Stimulated activated CD8-positive, alpha-beta memory T cell treated with anti-CD3 and anti-CD28 coated beads, Interleukin-7, amount 100 ng/mL, for 1 hour (primary cell): ENCODE results near the gene FDX2.
"Not testable (repeated sequence)": the region's sequence is repeated elsewhere in the genome, so short reads cannot be mapped to it uniquely, and the experiment has no call there.

Source experiments
- DNase-seq, 2 donors: peaks; one replicate each; pipeline ENCODE4 v3.0.0-alpha.2; 2020; ENCODE audit warnings: low read depth in 2 of 2

The FDX2 gene

DNA sequence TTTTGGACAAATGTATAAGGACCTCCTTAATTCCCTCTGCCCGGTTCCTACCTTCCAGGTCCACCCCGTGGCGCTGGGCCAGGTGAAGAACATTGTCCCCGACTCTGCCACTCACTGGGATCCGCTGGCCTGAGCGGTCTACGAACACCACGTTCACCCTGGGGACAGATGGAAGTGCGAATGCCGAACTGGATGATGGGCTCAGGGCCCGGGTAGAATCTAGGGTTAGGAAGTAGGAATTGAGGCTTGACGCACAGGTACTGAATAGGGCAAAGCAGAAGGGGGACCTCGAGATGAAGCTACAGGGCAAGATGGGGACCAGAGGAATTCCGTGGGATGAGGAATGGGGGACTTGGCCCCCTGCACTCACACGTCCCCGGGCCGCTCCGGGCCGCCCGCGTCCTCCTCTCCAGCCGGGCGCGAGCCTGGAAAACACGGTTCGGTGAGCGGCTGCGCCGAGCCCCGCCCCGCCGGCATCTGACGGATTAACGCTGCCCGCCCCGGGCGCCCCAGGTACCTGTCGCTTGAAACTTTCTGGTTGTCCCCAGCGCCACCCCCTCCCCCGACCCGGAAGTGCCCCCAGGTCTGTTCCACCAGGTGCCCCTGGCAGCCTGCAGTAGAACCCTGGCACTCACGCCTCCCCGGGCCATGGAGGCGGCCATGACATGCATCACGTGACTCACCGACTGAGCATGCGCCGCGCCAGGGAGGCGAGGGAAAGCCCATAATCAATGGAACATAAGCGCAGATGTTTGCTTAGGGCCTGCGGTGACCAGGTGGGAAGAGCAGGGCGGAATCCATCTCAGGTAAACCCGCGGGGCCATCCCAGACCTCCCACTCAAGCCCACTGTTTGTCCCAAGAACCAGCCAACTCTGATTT is at the start of gene FDX2:
Gene FDX2, minus strand, starts transcription at position 681 of the 880 bp plus-strand sequence. Its CDS starts 19 bp downstream, at position 662.
- peak; percentile 76 to 89 for DNase-seq

DNA sequence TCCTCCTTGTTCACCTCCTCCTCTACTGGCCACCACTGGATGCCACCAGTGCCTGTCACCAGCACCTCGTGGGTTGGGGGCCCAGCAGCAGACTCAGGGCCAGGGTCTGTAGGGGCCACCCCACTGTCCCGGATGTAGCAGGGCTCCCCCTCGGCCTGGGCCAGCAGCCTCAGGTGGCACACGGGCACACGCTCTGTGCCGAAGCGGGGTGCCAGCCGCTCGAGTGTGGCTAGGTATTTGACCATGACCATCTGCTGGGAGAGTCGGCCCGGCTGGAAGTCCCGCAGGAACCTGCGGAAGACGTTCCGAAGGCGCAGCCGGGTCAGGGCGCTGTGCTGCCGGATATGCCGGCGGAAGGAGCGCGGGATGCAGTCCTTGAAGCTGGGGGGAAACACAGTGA is 49.7 kb upstream of the FDX2 start:
- DNase-seq, result no peak

DNA sequence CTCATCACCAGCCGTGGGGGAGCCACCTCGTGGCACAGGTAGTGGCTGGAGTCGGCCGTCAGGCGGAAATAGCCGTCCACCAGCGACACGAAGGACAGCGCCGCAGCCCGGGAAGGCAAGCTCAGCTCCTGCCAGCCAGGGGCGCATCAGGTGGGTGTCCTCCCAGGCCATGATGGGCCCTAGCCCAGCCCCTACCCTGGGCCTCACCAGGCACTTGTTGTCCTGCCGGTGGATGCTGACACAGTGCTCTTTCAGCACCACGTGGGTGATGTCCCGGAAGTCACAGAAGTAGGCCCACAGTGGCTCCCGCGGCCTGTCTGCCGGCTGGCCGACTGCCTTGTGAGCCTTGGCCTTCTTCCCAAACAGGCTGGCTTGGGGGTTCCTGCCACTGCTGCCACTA is 48.8 kb upstream of the FDX2 start:
- DNase-seq, result no peak

DNA sequence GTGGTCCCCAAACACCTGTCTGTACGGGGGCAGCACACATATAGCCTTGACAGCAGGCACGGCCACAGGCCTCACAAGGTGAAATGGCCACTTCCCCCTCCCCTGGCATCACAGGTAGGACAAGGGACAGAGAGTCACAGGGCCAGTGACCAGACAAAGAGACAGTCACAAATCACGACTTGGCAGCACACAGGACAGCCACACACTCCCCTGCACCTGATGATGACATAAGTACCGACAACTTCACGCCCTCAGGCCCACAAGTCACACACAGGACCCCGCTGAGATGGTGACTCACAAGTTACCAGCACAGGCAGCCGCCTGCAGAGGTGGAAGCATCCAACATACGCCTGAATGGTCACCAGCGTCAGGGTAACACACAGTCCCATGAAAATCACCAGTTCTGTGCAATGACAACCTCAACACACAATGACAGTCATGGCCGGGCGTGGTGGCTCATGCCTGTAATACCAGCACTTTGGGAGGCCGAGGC is 48.0 kb upstream of the FDX2 start:
- no peak for DNase-seq

DNA sequence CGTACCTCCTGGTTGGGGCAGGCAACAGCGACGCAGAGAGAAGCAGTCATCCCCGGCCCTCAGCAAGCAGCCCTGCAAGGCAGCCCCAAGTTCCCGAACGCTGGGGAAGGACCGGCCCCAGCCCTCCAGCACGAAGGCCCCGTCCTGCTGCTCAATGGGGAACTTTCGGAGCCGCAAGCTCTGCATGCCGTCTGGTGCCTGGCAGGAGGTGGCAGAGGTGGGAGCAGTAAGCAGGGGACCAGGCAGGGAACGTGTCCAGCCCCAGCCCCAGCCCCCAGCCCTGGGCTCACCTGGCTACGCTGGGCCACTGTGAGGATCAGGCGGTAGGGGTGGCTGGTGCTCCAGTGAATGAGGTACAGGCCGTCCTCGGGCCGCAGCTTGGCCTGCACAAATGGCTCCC is 46.4 kb upstream of the FDX2 start:
- no peak for DNase-seq

DNA sequence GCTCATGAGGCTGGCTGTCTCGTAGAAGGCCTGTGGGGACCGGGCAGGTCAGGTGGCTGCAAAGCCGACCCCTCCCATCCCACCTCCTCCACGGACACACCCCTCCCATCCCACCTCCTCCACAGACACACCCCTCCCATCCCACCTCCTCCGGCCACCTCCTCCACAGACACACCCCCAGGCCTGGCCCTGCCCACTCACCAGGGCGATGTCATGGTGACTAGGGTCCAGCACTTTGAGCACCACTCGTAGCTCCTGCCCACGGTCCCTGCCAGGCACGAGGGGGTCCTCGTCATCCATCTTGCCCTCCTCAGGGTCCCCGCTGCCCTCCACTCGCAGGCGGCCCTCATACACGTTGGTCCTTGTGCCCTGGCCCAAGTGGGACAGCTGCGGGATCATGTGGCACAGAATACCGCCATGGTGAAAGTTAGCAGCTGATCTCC is 45.8 kb upstream of the FDX2 start:
- DNase-seq, result no peak

DNA sequence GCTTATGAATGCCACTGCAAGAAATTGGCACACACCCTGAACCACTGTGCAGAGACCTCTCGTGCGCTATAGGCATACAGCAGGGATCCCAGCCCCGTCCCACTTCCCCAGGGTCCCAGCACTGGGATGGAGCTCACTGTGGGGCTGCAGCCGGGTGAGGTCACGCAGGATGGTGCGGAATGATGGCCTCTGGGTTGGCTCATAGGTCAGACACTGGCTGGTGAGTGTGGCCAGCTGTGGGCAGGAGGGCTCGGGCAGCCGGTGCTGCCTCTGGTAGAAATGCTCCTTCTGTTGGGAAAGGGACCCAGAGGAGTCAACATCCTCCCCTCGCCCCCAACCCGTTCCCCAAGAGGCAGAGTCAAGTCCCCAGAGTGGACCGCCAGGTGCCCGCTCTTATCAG is 40.6 kb upstream of the FDX2 start:
- DNase-seq, result no peak

DNA sequence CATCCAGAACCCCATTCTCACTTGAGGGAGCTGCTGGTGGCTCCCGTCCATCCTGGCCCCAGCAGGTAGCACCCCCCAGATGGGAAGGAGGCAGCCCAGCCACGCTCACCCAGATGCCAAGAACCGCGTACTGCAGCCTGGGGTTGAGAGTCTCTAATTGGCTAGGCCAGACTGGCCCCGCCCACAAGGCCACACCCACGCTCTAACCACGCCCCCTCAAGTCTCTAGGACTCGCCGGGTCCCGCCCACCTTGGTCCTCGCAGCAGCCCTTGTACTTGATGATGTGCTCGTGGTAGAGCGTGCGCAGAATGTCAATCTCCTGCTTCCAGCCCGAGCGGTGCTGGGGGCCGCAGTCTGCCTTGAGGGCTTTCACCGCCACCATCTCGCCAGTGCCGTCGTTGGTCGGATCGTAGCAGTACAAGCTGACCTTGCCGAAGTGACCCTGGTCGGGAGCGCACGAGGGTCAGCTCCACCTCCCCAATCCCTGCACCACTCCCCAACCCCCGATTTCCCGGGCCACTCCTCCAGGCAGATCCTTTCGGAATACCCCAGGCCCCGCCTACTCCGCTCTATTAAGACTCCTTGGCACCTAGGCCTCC is 38.1 kb upstream of the FDX2 start:
- no peak for DNase-seq

DNA sequence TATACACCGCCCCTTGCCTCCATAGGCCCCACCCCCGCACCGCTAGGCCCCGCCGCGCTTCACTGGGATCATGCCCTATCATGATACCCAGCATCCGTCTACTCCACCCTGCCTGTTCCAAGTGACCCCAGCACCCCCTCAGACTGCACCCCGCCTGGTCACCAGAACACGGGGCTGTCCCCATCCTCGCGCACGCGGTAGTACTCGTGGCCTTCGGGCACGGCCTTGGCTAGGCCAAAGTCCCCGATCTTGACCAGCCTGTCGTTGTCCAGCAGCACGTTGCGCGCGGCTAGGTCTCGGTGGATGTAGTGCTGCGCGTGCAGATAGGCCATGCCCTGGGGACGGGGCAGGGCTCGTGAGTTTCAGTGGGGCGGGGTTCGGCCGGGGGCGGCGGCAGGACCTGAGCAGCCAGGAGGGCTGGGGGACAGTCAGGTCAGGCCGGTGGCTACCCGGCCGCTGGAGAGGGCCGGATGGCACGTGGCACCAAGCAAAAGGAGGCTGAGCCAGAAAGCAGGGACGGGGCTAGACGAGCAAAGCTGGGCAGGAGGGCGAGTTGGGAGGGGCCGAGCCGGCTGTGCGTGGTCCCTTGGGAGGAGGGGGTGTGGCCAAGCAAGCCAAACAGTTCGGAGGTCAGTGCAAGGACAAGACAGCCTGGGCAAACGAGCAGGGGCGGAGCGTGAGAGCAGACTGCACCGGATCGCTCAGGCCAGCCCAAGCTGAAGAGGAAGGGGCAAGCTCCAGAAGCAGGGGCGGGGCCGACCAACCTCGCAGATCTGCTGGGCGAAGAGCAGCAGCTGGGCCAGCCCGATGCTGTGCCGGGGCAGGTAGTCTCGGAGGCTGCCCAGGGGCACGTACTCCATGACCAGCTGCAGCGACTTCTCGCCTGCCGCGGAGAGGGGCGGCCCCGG is 37.2 kb upstream of the FDX2 start:
- no peak for DNase-seq

DNA sequence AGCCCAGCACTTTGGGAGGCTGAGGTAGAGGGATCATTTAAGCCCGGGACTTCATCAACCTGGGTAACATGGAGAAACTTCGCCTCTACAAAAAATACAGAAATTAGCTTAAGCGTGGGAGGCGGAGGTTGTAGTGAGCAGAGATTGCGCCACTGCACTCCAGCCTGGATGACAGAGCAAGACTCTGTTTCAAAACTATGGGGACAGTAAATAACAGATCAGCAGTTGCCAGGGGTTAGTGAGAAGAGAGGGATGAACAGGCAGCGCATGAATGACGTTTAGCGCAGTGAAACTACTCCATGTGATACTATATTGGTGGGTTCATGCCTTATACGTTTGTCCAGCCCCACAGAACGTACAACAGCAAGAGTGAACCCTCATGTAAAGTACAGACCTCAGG is 30.7 kb upstream of the FDX2 start:
- no peak for DNase-seq

DNA sequence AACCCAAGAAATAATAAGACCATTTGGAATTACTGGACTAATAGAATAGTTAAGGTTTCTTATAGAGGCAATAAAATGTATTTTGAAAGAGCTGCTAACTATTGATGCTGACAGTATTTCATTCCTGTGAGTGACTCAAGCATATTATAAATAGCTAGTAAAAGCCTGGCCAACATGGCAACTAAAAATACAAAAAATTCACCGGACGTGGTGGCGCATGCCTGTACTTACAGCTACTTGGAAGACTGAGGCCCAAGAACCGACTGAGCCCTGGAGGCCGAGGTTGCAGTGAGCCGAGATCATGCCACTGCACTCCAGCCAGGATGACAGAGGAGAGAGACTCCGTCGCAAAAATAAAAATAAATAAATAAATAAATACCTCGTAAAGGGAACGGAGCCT is 29.0 kb upstream of the FDX2 start:
- no peak for DNase-seq

DNA sequence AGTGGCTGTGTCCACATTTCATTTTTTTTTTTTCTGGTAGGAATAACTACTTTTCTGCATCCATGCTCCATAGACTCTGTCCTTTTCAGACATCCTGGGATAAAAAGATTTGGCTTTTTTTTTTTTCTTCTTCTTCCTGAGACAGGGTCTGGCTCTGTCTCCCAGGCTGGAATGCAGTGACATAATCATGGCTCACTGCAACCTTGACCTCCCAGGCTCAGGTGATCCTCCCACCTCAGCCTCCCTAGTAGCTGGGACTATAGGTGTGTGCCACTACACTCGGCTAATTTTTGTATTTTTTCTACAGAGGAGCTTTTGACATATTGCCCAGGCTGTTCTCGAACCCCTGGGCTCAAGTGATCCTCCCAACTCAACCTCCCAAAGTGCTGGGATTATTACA is 27.7 kb upstream of the FDX2 start:
- DNase-seq, result no peak

DNA sequence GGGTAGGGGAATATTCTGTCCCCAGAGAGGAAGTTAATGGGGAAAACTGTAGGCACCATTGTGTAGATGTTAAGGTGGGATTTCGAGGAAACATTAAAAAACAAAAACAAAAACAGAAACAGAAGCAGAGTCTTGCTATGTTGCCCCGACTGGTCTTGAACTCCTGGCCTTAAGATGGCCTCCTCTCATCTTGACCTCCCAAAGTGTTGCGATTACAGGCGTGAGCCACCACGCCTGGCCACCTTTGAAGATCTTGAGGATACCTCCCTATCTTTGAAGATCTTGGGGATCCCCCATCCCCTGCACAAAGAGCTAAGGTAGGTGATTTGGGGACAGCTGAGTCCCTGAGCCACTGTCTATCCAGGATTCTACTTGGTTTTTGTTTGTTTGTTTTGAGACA is 24.2 kb upstream of the FDX2 start:
- no peak for DNase-seq

DNA sequence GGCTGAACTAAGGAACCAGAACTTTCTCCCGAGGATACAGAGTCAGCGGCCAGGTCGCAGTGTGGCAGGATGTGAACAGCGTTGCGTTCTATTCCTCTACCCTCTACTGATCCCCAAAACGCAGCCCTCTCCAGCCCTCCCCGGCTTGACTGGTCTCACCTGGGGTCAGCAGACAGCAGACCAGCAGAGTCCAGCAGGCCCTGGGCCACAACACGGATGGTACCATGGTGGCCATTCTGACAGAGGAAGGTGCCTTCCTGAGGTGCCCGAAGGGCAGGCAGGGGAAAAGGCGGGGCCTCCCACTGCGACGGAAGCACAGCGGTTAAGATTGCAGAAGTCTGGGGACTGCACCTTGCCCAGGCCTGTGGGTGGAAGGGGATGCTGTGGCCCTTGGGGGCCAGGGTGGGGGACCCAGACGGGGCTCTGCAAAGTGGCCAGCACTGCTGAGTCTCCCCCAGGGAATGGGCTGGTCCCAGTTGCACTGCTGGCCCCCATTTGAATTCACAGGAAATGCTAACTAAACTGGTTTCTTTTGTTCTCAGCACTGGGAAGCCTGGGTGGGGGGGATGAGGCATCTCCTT is 23.7 kb upstream of the FDX2 start, which contains the start of gene ICAM3:
Gene ICAM3, minus strand, starts transcription at position 245 of the 581 bp plus-strand sequence. Its CDS starts 10 bp downstream, at position 235.
- DNase-seq, result peak; percentile 22 to 36

DNA sequence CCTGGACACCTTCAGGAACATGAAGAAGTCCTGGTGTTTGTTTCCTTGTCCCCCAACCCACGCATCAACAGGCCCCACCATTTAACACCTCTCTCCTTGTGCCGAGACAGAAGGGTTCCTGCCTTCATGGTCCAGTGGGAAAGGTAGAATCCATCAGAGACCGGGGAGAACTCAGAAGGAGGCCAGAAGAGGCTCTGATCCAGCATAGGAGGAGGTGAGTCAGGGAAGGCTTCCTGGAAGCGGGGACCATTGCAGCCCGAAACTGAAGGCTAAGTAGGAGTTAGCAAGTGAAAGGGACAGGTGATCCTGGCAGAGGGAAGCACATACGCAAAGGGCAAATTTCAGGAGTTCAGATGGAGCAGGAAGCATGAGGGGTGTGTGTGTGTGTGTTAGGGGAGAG is 23.1 kb upstream of the FDX2 start:
- no peak for DNase-seq

DNA sequence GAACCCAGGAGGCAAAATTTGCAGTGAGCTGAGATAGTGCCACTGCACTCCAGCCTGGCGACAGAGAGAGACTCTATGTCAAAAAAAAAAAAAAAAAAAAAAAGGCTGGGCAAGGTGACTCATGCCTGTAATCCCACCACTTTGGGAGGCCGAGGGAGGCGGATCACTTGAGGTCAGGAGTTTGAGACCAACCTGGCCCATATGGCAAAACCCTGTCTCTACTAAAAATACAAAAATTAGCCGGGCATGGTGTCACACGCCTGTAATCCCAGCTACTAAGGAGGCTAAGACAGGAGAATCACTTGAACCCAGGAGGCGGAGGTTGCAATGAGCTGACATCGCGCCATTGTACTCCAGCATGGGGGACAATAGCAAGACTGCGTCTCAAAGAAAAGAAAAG is 20.9 kb upstream of the FDX2 start:
- not testable (repeated sequence) for DNase-seq

DNA sequence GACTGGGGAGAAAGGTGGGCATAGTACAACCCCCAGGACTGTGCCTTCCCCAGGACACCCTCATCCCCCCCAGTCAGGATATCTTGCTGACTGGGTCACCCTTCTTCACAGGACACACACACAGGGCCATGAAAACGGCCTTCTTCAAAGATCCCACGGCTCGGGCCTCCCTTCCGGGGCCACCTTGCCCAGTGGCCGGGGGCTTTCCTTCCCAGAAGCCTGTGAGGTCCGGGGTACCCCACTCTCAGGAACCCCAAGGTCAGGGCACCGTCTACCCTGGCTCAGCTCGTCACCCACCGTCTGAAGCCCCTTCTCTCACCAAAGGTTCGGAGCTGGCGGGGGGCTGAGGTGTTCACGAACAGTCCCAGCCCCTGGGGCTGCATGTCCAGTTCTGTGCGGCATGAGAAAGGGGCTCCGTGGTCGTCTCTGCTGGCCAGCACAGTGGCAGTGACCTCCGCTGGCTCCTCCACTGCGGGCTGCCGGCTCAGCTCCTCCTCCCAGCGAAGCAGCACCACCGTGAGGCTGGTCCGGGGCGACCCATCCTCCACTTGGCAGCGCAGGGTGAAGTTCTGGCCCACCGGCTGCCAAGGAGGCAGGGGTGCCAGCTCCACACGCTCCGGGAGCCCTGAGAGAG is 19.7 kb upstream of the FDX2 start:
- no peak for DNase-seq

DNA sequence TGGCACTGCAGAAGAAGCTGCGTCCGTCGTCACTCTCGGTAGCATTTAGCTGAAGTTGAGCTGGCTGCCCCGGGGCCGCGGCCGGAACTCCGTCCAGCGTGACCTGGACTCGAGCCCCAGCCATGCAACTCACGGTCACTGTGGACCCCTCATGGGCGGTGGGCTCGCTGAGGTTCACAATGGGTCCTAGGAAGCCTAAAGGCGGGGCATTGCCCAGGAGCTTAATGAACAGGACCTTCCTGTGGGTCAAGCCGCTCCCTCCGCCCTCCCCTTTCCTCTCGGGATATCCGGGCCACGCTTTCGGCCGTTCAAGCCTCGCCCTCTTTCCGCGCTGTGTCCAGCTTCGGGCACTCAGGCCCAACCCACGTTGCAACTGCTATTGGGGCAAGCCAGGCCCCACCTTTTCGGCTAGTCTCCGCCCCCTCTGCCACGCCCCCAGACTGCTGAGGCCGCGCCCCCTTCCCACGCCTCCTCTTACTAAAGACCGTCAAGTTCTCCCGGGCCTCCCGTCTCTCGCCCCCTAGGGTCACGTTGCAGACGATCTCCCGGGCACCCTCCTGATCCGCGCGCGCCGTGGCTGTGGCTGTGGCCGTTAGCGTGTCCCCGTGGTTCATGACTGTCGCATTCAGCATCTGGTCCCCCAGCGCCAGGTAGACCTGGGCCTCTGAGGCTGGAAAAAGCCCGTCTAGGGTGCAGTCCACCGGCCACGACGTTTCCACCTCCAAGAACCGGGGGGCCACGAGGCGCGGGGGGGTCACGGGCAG is 19.0 kb upstream of the FDX2 start:
- no peak for DNase-seq

DNA sequence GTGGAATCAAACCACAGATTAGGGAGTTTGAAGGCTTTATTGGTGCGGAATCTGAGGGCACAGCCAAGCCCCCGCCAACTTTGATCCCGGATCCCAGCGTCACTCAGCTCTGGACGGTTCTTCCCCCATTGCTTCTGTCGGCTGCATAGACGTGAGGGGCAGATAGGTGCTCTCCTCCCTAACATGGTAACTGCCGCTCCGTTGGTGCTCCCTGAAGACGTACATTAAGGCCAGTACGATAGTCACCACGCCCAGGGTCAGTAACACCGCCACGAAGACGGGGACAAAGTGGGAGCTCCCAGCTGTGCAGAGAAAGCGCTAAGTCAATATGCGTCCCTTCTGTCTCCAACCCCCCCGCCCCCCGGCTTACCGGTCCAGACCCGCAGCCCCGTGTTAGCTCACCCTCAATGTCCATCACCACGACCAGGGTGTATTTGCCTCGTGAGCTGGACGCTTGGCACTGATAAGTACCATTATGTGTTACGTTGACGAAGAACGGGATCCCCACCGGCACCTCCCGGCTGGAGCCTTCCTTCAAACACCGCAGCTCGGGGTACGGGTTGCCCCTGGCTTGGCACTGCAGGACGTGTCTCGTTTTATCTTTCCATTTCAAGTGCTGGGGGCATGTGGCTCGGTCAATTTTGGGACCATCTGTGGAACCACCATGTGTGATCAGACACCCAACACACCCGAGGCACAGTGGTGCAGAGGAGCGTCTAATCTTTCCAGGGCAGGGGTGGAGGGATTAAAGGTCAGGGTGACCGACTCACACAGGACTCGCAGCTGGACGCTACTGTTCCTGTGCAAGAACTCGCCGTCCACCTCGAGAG is 18.2 kb upstream of the FDX2 start:
- DNase-seq, result no peak
